PFSK-1 (cell line): ENCODE measurements around the gene SKIL.

Source experiments
- FOXP2 ChIP-seq: optimal IDR thresholded peaks from 2 replicates; pipeline ENCODE3; 2011; ENCODE audit warnings: borderline replicate concordance, control low read depth, inconsistent platforms; ENCODE audit not compliant: insufficient read depth; ENCODE audit errors: extremely low read length, extremely low read depth
- POLR2AphosphoS5 ChIP-seq: IDR thresholded peaks from 2 replicates; pipeline ENCODE4 v1.6.1; 2012; ENCODE audit warnings: low read depth, mild to moderate bottlenecking, control low read depth, low read length, moderate library complexity
- REST ChIP-seq, 2 experiments: IDR thresholded peaks; 2 replicates each; pipeline versions ENCODE4 v1.6.1 to v1.8.0; 2011 to 2012; ENCODE audit warnings: low read depth in 2 of 2, low read length in 2 of 2, control low read depth in 1 of 2, inconsistent platforms in 1 of 2, mild to moderate bottlenecking in 1 of 2, moderate library complexity in 1 of 2; ENCODE audit not compliant: insufficient read depth in 1 of 2
- SIN3A ChIP-seq: IDR thresholded peaks from 2 replicates; pipeline ENCODE4 v1.6.1; 2012; ENCODE audit warnings: mild to moderate bottlenecking, low read length, moderate library complexity, borderline replicate concordance; ENCODE audit not compliant: insufficient read depth
- TAF1 ChIP-seq: IDR thresholded peaks from 2 replicates; pipeline ENCODE4 v1.6.1; 2012; ENCODE audit warnings: low read length, control low read depth, borderline replicate concordance; ENCODE audit not compliant: insufficient read depth

Gene SKIL

GRCh38 chr3:170440344-170440743 lies 82.8 kb downstream of the SKIL start:
- no peak for TF ChIP-seq POLR2AphosphoS5
- no peak for TF ChIP-seq TAF1
- TF ChIP-seq FOXP2 = no peak
- no peak for TF ChIP-seq REST (IDR thresholded peaks at IDR 0.05; ENCODE audit: insufficient read depth in 1 of 2, low read depth in 2 of 2, low read length in 2 of 2)
- TF ChIP-seq SIN3A = no peak

GRCh38 chr3:170441412-170441811 lies 83.9 kb downstream of the SKIL start:
- TF ChIP-seq FOXP2 (no peak), TAF1 (no peak), SIN3A (no peak), REST (IDR thresholded peaks at IDR 0.05; ENCODE audit: insufficient read depth in 1 of 2, low read depth in 2 of 2, low read length in 2 of 2) (no peak), POLR2AphosphoS5 (no peak)

GRCh38 chr3:170442947-170443346 lies 85.4 kb downstream of the SKIL start:
- TF ChIP-seq FOXP2 = no peak
- TF ChIP-seq TAF1 = no peak
- no peak for TF ChIP-seq POLR2AphosphoS5
- TF ChIP-seq REST (IDR thresholded peaks at IDR 0.05; ENCODE audit: insufficient read depth in 1 of 2, low read depth in 2 of 2, low read length in 2 of 2) = no peak
- no peak for TF ChIP-seq SIN3A

- TF ChIP-seq FOXP2 = no peak
These were observed 85.9 kb downstream of the SKIL start for GRCh38 chr3:170443457-170443856.
